ENCODE measurements around the gene HCFC1R1.

The HCFC1R1 gene

GRCh38 chr16:2974319-2975056 lies 49.3 kb downstream of the HCFC1R1 start:
- TF ChIP-seq, protein P1, sequence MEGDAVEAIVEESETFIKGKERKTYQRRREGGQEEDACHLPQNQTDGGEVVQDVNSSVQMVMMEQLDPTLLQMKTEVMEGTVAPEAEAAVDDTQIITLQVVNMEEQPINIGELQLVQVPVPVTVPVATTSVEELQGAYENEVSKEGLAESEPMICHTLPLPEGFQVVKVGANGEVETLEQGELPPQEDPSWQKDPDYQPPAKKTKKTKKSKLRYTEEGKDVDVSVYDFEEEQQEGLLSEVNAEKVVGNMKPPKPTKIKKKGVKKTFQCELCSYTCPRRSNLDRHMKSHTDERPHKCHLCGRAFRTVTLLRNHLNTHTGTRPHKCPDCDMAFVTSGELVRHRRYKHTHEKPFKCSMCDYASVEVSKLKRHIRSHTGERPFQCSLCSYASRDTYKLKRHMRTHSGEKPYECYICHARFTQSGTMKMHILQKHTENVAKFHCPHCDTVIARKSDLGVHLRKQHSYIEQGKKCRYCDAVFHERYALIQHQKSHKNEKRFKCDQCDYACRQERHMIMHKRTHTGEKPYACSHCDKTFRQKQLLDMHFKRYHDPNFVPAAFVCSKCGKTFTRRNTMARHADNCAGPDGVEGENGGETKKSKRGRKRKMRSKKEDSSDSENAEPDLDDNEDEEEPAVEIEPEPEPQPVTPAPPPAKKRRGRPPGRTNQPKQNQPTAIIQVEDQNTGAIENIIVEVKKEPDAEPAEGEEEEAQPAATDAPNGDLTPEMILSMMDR (IDR thresholded peaks at IDR 0.05; ENCODE audit: extremely low read depth, missing control alignments), result no peak
- no peak for DNase-seq (ENCODE audit: low spot score)

DNA sequence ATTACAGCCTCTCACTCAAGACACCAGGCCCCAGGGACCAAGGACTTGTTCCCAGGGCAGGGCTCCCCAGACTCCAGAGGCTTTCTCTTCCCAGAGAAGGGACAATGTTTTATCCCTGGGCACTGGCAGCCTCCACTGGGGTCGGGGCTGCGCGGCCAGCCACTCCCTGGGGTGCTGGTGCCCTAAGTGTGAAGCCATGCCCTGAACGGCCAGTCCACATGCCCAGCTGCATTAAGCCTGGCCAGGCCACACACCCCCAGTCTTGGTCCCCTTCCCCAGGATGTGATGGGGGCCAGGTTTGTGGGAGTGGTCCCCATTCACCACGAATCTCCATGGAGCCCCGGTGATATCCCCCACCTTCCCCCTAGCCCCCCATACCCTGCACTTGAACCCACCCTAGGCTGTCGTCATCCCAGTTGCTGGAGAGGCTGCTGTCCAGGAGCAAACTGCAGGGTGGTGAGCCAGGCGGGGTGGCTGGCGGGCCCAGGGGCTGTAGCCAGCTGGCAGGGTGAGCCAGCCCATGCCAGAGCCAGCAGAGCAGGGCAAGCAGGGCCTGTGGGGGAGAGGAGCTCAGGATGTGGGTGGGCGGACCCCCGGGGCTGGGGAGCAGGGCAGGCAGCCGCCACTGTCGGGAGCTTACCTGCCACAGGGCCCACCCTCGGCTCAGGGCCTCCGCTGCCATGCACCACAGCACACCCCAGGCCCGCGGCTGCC lies 50.0 kb downstream of the HCFC1R1 start:
- TF ChIP-seq, protein P1 (IDR thresholded peaks at IDR 0.05; ENCODE audit: extremely low read depth, missing control alignments), result no peak
- no peak for DNase-seq (ENCODE audit: low spot score)

GRCh38 chr16:2973093-2973492 lies 50.6 kb downstream of the HCFC1R1 start:
- no peak for DNase-seq (ENCODE audit: low spot score)
- TF ChIP-seq, protein P1 (IDR thresholded peaks at IDR 0.05; ENCODE audit: extremely low read depth, missing control alignments), result no peak
